Panc1 (cell line): ENCODE measurements around the gene ENOX1.

Experiments used
- POLR2AphosphoS5 ChIP-seq: IDR thresholded peaks from 2 replicates; pipeline ENCODE4 v1.6.1; 2012; ENCODE audit warnings: mild to moderate bottlenecking, low read depth, low read length, moderate library complexity
- SIN3A ChIP-seq: IDR thresholded peaks from 2 replicates; pipeline ENCODE4 v1.6.1; 2012; ENCODE audit warnings: low read depth, mild to moderate bottlenecking, low read length, moderate library complexity, borderline replicate concordance; ENCODE audit not compliant: insufficient read depth
- TF ChIP-seq, protein P1 (sequence below): fragments of 450-650 bp; IDR thresholded peaks from 2 replicates; pipeline ENCODE4 v1.5.1; 2017; ENCODE audit warnings: mild to moderate bottlenecking
- TF ChIP-seq, protein P2 (sequence below), 2 experiments: IDR thresholded peaks; 2 replicates each; pipeline ENCODE4 v1.6.1; 2011 to 2012; ENCODE audit warnings: low read depth in 2 of 2, control low read depth in 1 of 2, low read length in 1 of 2, mild to moderate bottlenecking in 1 of 2, moderate library complexity in 1 of 2; ENCODE audit not compliant: insufficient read depth in 1 of 2

- TF ChIP-seq, protein P1, sequence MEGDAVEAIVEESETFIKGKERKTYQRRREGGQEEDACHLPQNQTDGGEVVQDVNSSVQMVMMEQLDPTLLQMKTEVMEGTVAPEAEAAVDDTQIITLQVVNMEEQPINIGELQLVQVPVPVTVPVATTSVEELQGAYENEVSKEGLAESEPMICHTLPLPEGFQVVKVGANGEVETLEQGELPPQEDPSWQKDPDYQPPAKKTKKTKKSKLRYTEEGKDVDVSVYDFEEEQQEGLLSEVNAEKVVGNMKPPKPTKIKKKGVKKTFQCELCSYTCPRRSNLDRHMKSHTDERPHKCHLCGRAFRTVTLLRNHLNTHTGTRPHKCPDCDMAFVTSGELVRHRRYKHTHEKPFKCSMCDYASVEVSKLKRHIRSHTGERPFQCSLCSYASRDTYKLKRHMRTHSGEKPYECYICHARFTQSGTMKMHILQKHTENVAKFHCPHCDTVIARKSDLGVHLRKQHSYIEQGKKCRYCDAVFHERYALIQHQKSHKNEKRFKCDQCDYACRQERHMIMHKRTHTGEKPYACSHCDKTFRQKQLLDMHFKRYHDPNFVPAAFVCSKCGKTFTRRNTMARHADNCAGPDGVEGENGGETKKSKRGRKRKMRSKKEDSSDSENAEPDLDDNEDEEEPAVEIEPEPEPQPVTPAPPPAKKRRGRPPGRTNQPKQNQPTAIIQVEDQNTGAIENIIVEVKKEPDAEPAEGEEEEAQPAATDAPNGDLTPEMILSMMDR: no peak
- TF ChIP-seq, protein P2, sequence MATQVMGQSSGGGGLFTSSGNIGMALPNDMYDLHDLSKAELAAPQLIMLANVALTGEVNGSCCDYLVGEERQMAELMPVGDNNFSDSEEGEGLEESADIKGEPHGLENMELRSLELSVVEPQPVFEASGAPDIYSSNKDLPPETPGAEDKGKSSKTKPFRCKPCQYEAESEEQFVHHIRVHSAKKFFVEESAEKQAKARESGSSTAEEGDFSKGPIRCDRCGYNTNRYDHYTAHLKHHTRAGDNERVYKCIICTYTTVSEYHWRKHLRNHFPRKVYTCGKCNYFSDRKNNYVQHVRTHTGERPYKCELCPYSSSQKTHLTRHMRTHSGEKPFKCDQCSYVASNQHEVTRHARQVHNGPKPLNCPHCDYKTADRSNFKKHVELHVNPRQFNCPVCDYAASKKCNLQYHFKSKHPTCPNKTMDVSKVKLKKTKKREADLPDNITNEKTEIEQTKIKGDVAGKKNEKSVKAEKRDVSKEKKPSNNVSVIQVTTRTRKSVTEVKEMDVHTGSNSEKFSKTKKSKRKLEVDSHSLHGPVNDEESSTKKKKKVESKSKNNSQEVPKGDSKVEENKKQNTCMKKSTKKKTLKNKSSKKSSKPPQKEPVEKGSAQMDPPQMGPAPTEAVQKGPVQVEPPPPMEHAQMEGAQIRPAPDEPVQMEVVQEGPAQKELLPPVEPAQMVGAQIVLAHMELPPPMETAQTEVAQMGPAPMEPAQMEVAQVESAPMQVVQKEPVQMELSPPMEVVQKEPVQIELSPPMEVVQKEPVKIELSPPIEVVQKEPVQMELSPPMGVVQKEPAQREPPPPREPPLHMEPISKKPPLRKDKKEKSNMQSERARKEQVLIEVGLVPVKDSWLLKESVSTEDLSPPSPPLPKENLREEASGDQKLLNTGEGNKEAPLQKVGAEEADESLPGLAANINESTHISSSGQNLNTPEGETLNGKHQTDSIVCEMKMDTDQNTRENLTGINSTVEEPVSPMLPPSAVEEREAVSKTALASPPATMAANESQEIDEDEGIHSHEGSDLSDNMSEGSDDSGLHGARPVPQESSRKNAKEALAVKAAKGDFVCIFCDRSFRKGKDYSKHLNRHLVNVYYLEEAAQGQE (IDR thresholded peaks at IDR 0.05; ENCODE audit: insufficient read depth in 1 of 2, low read depth in 2 of 2, low read length in 1 of 2): no peak
- TF ChIP-seq POLR2AphosphoS5: no peak
- TF ChIP-seq SIN3A: no peak
Measured at GRCh38 chr13:43270130-43270830, 516.5 kb downstream of the ENOX1 start.
